Activated naive CD8-positive, alpha-beta T cell treated with anti-CD3 and anti-CD28 coated beads, Interleukin-2, amount 10 ng/mL, durations not matched to agents 7 days and 5 days (primary cell): ENCODE data around the gene FOSB. TPM values are rescaled to one million over a fixed set of nuclear protein-coding genes. Genes with fewer than 3 reads are reported as not detected.

Experiments
- ATAC-seq: fragments of 150-1000 bp; cut with Tn5 transposase; one replicate; pipeline ENCODE4 v1.10.0; 2021; ENCODE audit warnings: low read depth, moderate library complexity
- POLR2A ChIA-PET: fragments of 350-600 bp; sonication (Branson Sonifier 250); formaldehyde crosslinking; loops from one replicate; lab custom pipeline; 2021; ENCODE audit warnings: antibody characterized with exemption; lab: Charles Lee
- DNase-seq: peaks from one replicate; pipeline ENCODE4 v3.0.0; 2021
- H3K27ac Mint-ChIP-seq: one replicate; pipeline ENCODE4 v1.8.0; 2022; ENCODE audit warnings: mild to moderate bottlenecking, mixed read lengths
- H3K27me3 Mint-ChIP-seq: one replicate; pipeline ENCODE4 v1.8.0; 2022; ENCODE audit warnings: mild to moderate bottlenecking, moderate library complexity, mixed read lengths
- H3K36me3 Mint-ChIP-seq: one replicate; pipeline ENCODE4 v1.8.0; 2021; ENCODE audit warnings: mild to moderate bottlenecking, mixed read lengths
- H3K4me1 Mint-ChIP-seq: one replicate; pipeline ENCODE4 v1.8.0; 2021; ENCODE audit warnings: mixed read lengths
- H3K4me3 Mint-ChIP-seq: one replicate; pipeline ENCODE4 v1.8.0; 2022; ENCODE audit warnings: mild to moderate bottlenecking, moderate library complexity, mixed read lengths
- H3K9me3 Mint-ChIP-seq: one replicate; pipeline ENCODE4 v1.8.0; 2021; ENCODE audit warnings: mixed read lengths
- total RNA-seq, 2 experiments: library from RNA; stranded (reverse); gene quantifications; one replicate each; pipeline ENCODE4 v1.2.3, GENCODE V29; 2021

Gene FOSB
- total RNA-seq, 2 experiments from 2014 or later, result 68.7 to 69.4 TPM

DNA sequence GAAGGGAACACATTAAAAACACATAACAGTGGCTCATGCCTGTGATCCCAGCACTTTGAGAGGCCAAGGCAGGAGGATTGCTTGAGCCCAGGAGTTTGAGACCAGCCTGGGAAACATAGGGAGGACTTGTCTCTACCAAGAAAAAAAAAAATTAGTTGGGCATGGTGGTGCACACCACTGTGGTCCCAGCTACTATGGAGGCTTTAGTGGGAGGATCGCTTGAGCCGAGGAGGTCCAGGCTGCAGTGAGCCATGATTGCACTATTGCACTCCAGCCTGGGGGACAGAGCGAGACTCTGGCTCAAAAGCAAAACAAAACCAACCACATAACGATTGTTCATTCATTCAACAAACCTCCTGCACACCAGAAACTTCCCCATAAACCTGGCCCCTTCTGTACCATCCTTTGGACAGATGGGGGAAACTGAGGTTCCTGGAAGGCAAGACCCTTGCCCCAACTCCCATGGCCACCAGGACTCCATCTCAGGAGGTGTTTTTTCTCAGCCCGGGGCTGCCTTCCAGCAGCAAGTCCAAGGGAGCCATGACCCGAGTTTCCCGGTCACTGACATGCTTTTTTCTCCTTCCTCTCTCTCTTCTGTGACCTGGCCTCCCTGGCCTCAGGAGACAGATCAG is 4.3 kb downstream of the FOSB start:
- peaks cover 26% of the 10 kb centered on the region for H3K4me1 Mint-ChIP-seq
- no peaks in the 10 kb centered on the region for H3K36me3 Mint-ChIP-seq
- no peak overlapping the region for H3K27ac Mint-ChIP-seq
- no peak for ATAC-seq
- H3K9me3 Mint-ChIP-seq, result no peaks in the 10 kb centered on the region
- no peak for DNase-seq
- peaks cover 49% of the 10 kb centered on the region for H3K27me3 Mint-ChIP-seq
- H3K4me3 Mint-ChIP-seq, result no peak overlapping the region
- POLR2A ChIA-PET, result no interaction called here

DNA sequence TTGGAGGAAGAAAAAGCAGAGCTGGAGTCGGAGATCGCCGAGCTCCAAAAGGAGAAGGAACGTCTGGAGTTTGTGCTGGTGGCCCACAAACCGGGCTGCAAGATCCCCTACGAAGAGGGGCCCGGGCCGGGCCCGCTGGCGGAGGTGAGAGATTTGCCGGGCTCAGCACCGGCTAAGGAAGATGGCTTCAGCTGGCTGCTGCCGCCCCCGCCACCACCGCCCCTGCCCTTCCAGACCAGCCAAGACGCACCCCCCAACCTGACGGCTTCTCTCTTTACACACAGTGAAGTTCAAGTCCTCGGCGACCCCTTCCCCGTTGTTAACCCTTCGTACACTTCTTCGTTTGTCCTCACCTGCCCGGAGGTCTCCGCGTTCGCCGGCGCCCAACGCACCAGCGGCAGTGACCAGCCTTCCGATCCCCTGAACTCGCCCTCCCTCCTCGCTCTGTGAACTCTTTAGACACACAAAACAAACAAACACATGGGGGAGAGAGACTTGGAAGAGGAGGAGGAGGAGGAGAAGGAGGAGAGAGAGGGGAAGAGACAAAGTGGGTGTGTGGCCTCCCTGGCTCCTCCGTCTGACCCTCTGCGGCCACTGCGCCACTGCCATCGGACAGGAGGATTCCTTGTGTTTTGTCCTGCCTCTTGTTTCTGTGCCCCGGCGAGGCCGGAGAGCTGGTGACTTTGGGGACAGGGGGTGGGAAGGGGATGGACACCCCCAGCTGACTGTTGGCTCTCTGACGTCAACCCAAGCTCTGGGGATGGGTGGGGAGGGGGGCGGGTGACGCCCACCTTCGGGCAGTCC is 5.0 kb downstream of the FOSB start:
- ATAC-seq, result no peak
- Mint-ChIP-seq H3K9me3 (no peaks in the 10 kb centered on the region), H3K4me1 (peaks cover 28% of the 10 kb centered on the region), H3K27ac (no peak overlapping the region), H3K36me3 (no peaks in the 10 kb centered on the region), H3K27me3 (peaks cover 49% of the 10 kb centered on the region), H3K4me3 (no peak overlapping the region)
- no peak for DNase-seq
- POLR2A ChIA-PET, result interaction anchor here (0.7 kb wide), 1 partner anchor 110 kb away, joined by 3 read pairs; no protein-coding TSS in a partner anchor

DNA sequence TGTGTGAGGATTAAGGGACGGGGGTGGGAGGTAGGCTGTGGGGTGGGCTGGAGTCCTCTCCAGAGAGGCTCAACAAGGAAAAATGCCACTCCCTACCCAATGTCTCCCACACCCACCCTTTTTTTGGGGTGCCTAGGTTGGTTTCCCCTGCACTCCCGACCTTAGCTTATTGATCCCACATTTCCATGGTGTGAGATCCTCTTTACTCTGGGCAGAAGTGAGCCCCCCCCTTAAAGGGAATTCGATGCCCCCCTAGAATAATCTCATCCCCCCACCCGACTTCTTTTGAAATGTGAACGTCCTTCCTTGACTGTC is 5.5 kb downstream of the FOSB start:
- no peaks in the 10 kb centered on the region for H3K36me3 Mint-ChIP-seq
- no peak overlapping the region for H3K4me3 Mint-ChIP-seq
- ATAC-seq (no peak), DNase-seq (no peak)
- POLR2A ChIA-PET, result interaction anchor here (0.7 kb wide), 1 partner anchor 109 kb away, joined by 3 read pairs; no protein-coding TSS in a partner anchor
- H3K4me1 Mint-ChIP-seq, result peaks cover 29% of the 10 kb centered on the region
- peaks cover 49% of the 10 kb centered on the region for H3K27me3 Mint-ChIP-seq
- no peaks in the 10 kb centered on the region for H3K9me3 Mint-ChIP-seq
- H3K27ac Mint-ChIP-seq, result no peak overlapping the region

DNA sequence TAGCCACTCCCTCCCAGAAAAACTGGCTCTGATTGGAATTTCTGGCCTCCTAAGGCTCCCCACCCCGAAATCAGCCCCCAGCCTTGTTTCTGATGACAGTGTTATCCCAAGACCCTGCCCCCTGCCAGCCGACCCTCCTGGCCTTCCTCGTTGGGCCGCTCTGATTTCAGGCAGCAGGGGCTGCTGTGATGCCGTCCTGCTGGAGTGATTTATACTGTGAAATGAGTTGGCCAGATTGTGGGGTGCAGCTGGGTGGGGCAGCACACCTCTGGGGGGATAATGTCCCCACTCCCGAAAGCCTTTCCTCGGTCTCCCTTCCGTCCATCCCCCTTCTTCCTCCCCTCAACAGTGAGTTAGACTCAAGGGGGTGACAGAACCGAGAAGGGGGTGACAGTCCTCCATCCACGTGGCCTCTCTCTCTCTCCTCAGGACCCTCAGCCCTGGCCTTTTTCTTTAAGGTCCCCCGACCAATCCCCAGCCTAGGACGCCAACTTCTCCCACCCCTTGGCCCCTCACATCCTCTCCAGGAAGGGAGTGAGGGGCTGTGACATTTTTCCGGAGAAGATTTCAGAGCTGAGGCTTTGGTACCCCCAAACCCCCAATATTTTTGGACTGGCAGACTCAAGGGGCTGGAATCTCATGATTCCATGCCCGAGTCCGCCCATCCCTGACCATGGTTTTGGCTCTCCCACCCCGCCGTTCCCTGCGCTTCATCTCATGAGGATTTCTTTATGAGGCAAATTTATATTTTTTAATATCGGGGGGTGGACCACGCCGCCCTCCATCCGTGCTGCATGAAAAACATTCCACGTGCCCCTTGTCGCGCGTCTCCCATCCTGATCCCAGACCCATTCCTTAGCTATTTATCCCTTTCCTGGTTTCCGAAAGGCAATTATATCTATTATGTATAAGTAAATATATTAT is 6.1 kb downstream of the FOSB start:
- POLR2A ChIA-PET, result interaction anchor here (0.7 kb wide), 1 partner anchor 109 kb away, joined by 3 read pairs; no protein-coding TSS in a partner anchor
- Mint-ChIP-seq H3K9me3 (no peaks in the 10 kb centered on the region), H3K27me3 (peaks cover 49% of the 10 kb centered on the region), H3K4me3 (no peak overlapping the region), H3K36me3 (no peaks in the 10 kb centered on the region), H3K4me1 (peaks cover 26% of the 10 kb centered on the region), H3K27ac (no peak overlapping the region)
- no peak for ATAC-seq
- DNase-seq, result no peak

DNA sequence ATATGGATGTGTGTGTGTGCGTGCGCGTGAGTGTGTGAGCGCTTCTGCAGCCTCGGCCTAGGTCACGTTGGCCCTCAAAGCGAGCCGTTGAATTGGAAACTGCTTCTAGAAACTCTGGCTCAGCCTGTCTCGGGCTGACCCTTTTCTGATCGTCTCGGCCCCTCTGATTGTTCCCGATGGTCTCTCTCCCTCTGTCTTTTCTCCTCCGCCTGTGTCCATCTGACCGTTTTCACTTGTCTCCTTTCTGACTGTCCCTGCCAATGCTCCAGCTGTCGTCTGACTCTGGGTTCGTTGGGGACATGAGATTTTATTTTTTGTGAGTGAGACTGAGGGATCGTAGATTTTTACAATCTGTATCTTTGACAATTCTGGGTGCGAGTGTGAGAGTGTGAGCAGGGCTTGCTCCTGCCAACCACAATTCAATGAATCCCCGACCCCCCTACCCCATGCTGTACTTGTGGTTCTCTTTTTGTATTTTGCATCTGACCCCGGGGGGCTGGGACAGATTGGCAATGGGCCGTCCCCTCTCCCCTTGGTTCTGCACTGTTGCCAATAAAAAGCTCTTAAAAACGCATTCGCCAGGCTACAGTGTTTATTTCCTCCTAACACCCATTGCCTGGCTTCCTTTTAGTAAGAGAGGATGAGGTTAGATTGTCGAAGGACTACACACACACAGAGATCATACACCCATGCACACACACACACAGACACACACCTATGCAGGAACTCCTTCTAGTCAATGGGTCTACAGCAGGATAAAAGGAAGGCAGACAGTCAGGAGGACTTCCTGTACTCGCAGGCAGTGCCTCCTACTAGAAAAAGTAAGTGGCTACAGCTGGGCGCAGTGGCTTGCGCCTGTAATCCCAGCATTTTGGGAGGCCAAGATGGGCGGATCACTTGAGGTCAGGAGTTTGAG is 7.1 kb downstream of the FOSB start:
- no peaks in the 10 kb centered on the region for H3K36me3 Mint-ChIP-seq
- H3K27me3 Mint-ChIP-seq, result peaks cover 49% of the 10 kb centered on the region
- H3K27ac Mint-ChIP-seq, result no peak overlapping the region
- ATAC-seq (no peak), DNase-seq (no peak)
- POLR2A ChIA-PET, result interaction anchor here (1.1 kb wide), 1 partner anchor 35 kb away, joined by 4 read pairs; no protein-coding TSS in a partner anchor
- H3K4me1 Mint-ChIP-seq, result peaks cover 28% of the 10 kb centered on the region
- H3K9me3 Mint-ChIP-seq, result no peaks in the 10 kb centered on the region
- no peak overlapping the region for H3K4me3 Mint-ChIP-seq

DNA sequence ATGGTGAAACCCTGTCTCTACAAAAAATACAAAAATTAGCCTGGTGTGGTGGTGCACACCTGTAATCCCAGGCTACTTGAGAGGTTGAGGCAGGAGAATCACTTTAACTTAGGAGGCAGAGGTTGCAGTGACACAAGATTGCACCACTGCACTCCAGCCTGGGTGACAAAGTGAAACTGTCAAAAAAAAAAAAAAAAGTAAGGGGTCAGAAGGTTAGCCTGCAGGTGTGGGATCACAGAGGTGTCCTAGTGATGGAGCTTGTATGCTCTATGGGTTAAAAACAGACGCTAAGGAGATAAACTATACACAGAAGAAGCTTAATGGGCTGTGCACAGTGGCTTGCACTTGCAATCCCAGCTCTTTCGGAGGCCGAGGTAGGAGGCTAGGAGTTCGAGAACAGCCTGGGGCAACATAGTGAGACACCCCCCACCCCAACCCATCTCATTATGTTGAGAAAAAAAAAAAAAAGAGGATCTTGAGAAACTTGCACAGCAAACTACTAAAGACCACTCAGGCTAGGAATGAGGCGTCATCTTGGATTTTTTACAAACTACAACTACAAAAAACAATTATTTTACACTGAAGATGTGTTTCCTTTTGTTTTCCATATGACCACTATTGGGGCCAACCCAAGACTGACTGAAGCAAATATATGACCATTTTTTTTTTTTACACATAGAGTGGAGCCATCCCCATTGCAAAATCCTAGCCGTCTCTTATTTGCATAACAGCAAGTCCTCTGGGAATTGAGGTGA is 7.9 kb downstream of the FOSB start:
- no peak for DNase-seq
- Mint-ChIP-seq H3K4me1 (peaks cover 27% of the 10 kb centered on the region), H3K9me3 (no peaks in the 10 kb centered on the region), H3K4me3 (no peak overlapping the region), H3K27me3 (peaks cover 48% of the 10 kb centered on the region), H3K27ac (no peak overlapping the region), H3K36me3 (no peaks in the 10 kb centered on the region)
- POLR2A ChIA-PET, result interaction anchor here (1.1 kb wide), 1 partner anchor 36 kb away, joined by 4 read pairs; no protein-coding TSS in a partner anchor
- no peak for ATAC-seq

DNA sequence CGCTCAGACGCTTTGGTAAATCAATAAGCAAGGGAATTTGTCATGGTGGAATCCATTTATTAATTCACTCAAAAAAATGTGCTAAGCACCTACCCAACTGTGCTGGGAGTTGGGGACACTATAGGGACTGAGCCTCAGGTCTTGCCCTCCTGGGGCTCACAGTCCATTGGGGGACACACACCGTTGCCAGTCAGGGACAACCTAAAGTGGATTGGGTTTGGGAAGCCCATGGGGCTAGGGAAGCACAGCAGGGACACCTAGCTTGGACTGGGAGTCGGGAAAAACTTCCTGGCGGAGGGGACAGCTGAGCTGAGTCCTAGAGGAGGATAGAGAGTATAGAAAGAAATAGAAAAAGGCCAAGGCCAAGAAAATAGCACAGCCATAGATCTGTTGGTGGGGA is 8.5 kb downstream of the FOSB start:
- peak overlapping the region; percentile 18 for H3K4me3 Mint-ChIP-seq
- POLR2A ChIA-PET, result interaction anchor here (0.6 to 3.4 kb wide), 4 partner anchors 8 to 150 kb away, joined by 3 to 95 read pairs (median 32); partner anchors contain the start of gene FOSB
- H3K36me3 Mint-ChIP-seq, result no peaks in the 10 kb centered on the region
- H3K27ac Mint-ChIP-seq, result no peak overlapping the region
- H3K4me1 Mint-ChIP-seq, result peaks cover 27% of the 10 kb centered on the region
- no peak for ATAC-seq
- no peak for DNase-seq
- no peaks in the 10 kb centered on the region for H3K9me3 Mint-ChIP-seq
- H3K27me3 Mint-ChIP-seq, result peaks cover 44% of the 10 kb centered on the region

DNA sequence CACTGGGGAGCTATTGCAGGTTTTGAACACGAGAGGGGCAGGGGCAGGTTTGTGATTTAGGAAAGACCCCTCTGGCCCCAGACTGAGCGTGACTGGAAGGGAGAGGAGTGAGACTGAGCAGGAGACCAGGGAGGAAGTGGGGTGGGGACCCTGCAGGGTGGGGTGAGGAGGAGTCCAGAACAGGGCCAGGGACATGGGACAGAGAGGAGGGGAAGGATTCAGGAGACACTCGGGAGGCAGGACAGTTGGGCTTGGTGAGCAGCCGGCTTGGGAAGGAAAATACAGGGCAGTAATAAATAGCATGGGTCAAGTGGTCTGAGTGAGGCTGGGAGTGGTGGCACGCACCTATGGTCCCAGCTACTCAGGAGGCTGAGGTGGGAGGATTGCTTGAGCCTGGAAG is 9.4 kb downstream of the FOSB start:
- H3K27me3 Mint-ChIP-seq, result peaks cover 37% of the 10 kb centered on the region
- peaks cover 27% of the 10 kb centered on the region for H3K4me1 Mint-ChIP-seq
- ATAC-seq (no peak), DNase-seq (no peak)
- no peaks in the 10 kb centered on the region for H3K9me3 Mint-ChIP-seq
- peak overlapping the region; percentile 58 for H3K27ac Mint-ChIP-seq
- POLR2A ChIA-PET, result interaction anchor here (0.6 to 3.4 kb wide), 3 partner anchors 9 to 142 kb away, joined by 3 to 95 read pairs (median 60); partner anchors contain the start of gene FOSB
- peak overlapping the region; percentile 68 for H3K4me3 Mint-ChIP-seq
- H3K36me3 Mint-ChIP-seq, result no peaks in the 10 kb centered on the region

DNA sequence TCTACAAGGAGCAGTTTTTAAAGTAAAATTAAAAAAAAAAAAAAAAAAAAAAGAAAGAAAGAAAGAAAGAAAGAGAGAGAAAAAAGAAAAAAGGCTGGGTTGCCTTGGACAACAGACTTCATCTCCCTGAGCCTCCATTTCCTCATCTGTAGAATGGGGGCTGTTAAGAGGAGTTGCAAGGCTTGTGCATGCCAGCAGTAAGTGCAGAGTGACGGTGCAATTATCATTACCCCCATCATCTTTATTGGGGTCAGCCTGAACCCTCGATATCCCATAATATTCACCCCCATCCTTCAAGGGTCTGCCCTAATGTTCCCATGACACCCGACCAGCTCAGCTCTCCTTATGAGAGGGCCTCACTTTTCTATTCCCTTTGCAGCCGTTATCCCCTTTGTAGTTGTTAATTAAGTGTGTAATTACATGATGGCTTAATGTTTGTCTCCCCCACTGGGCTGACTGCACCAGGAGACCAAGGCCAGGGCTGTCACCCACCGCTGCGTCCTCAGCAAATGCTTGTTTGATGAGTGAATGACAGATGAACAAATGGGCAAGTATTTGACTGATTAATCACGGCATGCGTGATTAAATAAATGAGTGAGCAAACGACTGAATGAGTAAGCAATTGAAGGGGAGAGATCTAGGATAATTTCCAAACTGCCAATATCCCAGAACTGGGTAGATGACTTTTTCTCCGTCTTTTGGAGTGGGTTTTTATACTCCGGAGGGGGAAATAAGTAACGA is 10.1 kb downstream of the FOSB start:
- POLR2A ChIA-PET, result interaction anchor here (0.6 to 3.4 kb wide), 15 partner anchors 9 to 214 kb away, joined by 3 to 95 read pairs (median 6); partner anchors contain the start of genes ERCC1, FOSB, PPP1R13L and QPCTL
- Mint-ChIP-seq H3K4me1 (peaks cover 25% of the 10 kb centered on the region), H3K9me3 (no peaks in the 10 kb centered on the region), H3K36me3 (no peaks in the 10 kb centered on the region), H3K27ac (peak overlapping the region; percentile 92), H3K4me3 (peak overlapping the region; percentile 71), H3K27me3 (peaks cover 30% of the 10 kb centered on the region)
- ATAC-seq (no peak), DNase-seq (no peak)

DNA sequence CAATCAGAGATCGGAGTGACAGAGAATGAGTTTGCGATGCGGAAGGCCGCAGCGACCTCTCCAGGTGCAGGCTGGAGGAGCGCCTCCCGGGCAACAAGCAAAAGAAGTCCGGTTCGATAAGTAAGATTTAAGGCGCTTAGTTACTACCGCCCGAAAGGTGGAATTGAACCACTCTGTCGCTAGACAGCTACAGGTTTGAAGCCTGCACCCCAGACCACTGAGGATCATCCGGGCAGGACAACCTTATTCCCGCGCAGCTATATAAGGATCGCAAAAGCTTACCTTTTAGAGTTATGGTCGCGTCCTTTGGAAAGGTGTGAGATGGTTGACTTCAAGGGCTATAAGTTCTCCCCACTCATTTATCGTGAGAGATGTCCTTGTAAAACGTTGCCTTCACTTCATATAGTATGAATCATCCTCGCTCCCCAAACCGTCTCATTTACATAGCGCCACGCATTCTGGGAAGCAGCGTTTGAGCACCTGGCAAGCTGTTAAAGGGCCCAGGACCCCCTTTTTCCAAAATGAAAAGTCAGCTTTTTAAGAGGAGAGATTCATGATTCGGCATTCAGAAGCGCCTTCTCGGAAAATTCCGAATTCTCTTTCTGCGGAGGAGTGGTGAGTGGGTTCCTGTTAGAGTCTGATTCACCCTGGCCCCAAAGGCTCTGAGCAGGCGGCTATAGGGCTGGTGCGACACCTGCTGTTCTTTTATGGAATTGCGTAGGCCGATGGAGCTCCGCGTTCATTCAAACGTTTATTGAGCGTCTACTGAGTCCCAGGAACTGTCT is 10.8 kb downstream of the FOSB start:
- peak overlapping the region; percentile 92 for H3K27ac Mint-ChIP-seq
- H3K4me1 Mint-ChIP-seq, result peaks cover 24% of the 10 kb centered on the region
- DNase-seq (peak; percentile 88), ATAC-seq (peak; percentile 79)
- no peaks in the 10 kb centered on the region for H3K9me3 Mint-ChIP-seq
- H3K36me3 Mint-ChIP-seq, result no peaks in the 10 kb centered on the region
- POLR2A ChIA-PET, result interaction anchor here (0.6 to 3.4 kb wide), 22 partner anchors 10 to 391 kb away, joined by 3 to 95 read pairs (median 6); partner anchors contain the start of genes ERCC1, FOSB, PPP1R13L and QPCTL
- peak overlapping the region; percentile 71 for H3K4me3 Mint-ChIP-seq
- H3K27me3 Mint-ChIP-seq, result peaks cover 26% of the 10 kb centered on the region
